B cell (primary cell): Measurements from ENCODE around the gene NAB1.

ENCODE experiments used
- CTCF ChIP-seq: fragments of 200-600 bp; IDR thresholded peaks from one replicate; pipeline ENCODE4 v1.8.0; 2022; ENCODE audit warnings: antibody characterized with exemption, mild to moderate bottlenecking
- EZH2 ChIP-seq: IDR thresholded peaks from 2 replicates; pipeline ENCODE4 v1.6.1; 2012; ENCODE audit warnings: borderline replicate concordance, low read depth, mild to moderate bottlenecking, moderate library complexity, low read length; ENCODE audit not compliant: insufficient read depth, poor library complexity, severe bottlenecking

GRCh38 chr2:190713471-190713870 is 64.6 kb downstream of the NAB1 start:
- TF ChIP-seq CTCF (no peak), EZH2 (no peak)
